ENCODE data around the gene WDR70.

The WDR70 gene

GRCh38 chr5:37799865-37800421, 420.8 kb downstream of the WDR70 start:
- DNase-seq (ENCODE audit: low read depth in 3 of 3), result no peak

GRCh38 chr5:37801521-37801920, 422.4 kb downstream of the WDR70 start:
- no peak for DNase-seq (ENCODE audit: low read depth in 3 of 3)
